Measurements from ENCODE around the gene PECR. TPM values are rescaled to one million over a fixed set of nuclear protein-coding genes. Genes with fewer than 3 reads are reported as not detected.

PECR gene
- total and polyA plus RNA-seq, 8 donors = 3.8 to 7.5 (median 4.8) TPM

GRCh38 chr2:216071111-216071851 lies 10.3 kb downstream of the PECR start:
- DNase-seq (no peak), ATAC-seq (no peak), FAIRE-seq (no peak)
- no peak for TF ChIP-seq CTCF (IDR thresholded peaks at IDR 0.05)
- H3K9me3 ChIP-seq = no peaks in the 10 kb centered on the region
- H3K27me3 ChIP-seq = no peaks in the 10 kb centered on the region
- intact Hi-C loops (cut with DNase I) = no loop called here
- no peak overlapping the region for H3K4me3 ChIP-seq
- peaks cover 0 to 4% (median 0%) of the 10 kb centered on the region in 3 donors for H3K4me1 ChIP-seq
- no peaks in the 10 kb centered on the region for H3K36me3 ChIP-seq
- WGBS, 2 donors = 78 to 82% methylated on average over 12 of the region's 12 CpGs
- no peak overlapping the region for H3K27ac ChIP-seq

GRCh38 chr2:216070195-216070594 lies 11.4 kb downstream of the PECR start:
- Histone ChIP-seq H3K4me1 (peaks cover 0 to 2% (median 0%) of the 10 kb centered on the region in 3 donors), H3K9me3 (no peaks in the 10 kb centered on the region), H3K4me3 (no peak overlapping the region), H3K36me3 (no peaks in the 10 kb centered on the region), H3K27ac (no peak overlapping the region), H3K27me3 (no peaks in the 10 kb centered on the region)
- no peak for DNase-seq
- no peak for TF ChIP-seq CTCF (IDR thresholded peaks at IDR 0.05)
- FAIRE-seq = no peak
- ATAC-seq = no peak
- WGBS, 2 donors = 87 to 88% methylated on average over 6 of the region's 6 CpGs
- intact Hi-C loops (cut with DNase I) = no loop called here

DNA sequence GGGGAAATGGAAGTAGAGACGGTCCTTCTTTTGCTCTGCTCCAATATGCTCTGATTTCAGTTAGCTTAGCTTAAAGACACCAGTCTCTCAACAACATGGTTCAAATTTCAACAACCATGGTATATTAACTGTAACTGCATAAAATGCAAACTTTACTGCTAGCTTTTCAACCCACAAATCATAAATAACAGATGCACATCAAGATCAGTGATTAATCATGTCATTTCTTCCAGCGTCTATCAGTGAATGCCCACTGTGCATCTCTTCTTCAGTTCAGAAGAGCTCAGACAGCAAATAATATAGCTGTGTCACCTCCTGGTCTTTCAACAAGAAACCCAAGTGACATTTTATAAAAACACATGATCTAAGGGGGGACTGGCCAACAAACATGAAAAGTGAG lies 12.6 kb downstream of the PECR start:
- ATAC-seq (no peak), FAIRE-seq (no peak), DNase-seq (no peak)
- Histone ChIP-seq H3K4me3 (no peak overlapping the region), H3K4me1 (no peaks in the 10 kb centered on the region), H3K9me3 (no peaks in the 10 kb centered on the region), H3K27ac (no peak overlapping the region), H3K27me3 (no peaks in the 10 kb centered on the region), H3K36me3 (no peaks in the 10 kb centered on the region)
- intact Hi-C loops (cut with DNase I) = no loop called here
- TF ChIP-seq CTCF (IDR thresholded peaks at IDR 0.05) = no peak
- 88 to 90% methylated on average over 2 of the region's 2 CpGs for WGBS, 2 donors

- 88 to 93% methylated on average over 5 of the region's 5 CpGs for WGBS, 2 donors
- DNase-seq = no peak
- intact Hi-C loops (cut with DNase I) = no loop called here
- no peak for FAIRE-seq
- no peaks in the 10 kb centered on the region for H3K27me3 ChIP-seq
- no peaks in the 10 kb centered on the region for H3K36me3 ChIP-seq
- H3K4me1 ChIP-seq = no peaks in the 10 kb centered on the region
- TF ChIP-seq CTCF (IDR thresholded peaks at IDR 0.05) = no peak
- no peak overlapping the region for H3K27ac ChIP-seq
- no peaks in the 10 kb centered on the region for H3K9me3 ChIP-seq
- H3K4me3 ChIP-seq = no peak overlapping the region
- ATAC-seq = no peak
Observed at GRCh38 chr2:216066230-216066629, 15.4 kb downstream of the PECR start.

- intact Hi-C loops (cut with DNase I) = no loop called here
- H3K9me3 ChIP-seq = no peaks in the 10 kb centered on the region
- no peaks in the 10 kb centered on the region for H3K27me3 ChIP-seq
- WGBS, 2 donors = 77 to 84% methylated on average over 1 of the region's 1 CpG
- ATAC-seq (no peak), DNase-seq (no peak), FAIRE-seq (no peak)
- TF ChIP-seq CTCF (IDR thresholded peaks at IDR 0.05) = no peak
- H3K36me3 ChIP-seq = no peaks in the 10 kb centered on the region
- H3K27ac ChIP-seq = no peak overlapping the region
- no peaks in the 10 kb centered on the region for H3K4me1 ChIP-seq
- H3K4me3 ChIP-seq = no peak overlapping the region
Observed at GRCh38 chr2:216064665-216065064, 16.9 kb downstream of the PECR start.

Measured in pancreas (tissue), 10 donors.